Smooth muscle cell (in vitro differentiated cells): ENCODE data around the gene CYB5R3. TPM values are rescaled to one million over a fixed set of nuclear protein-coding genes. Genes with fewer than 3 reads are reported as not detected.

Experiments used
- DNase-seq: peaks from one replicate; lab custom pipeline; 2025; ENCODE audit not compliant: unreplicated experiment; lab: John Stamatoyannopoulos, UW
- H2AFZ ChIP-seq: fragments of 200-600 bp; sonication (generic); 2 replicates; pipeline ENCODE4 v1.6.0; 2016; ENCODE audit warnings: antibody characterized with exemption, low read depth, mild to moderate bottlenecking
- H3F3A ChIP-seq: fragments of 200-600 bp; sonication (generic); 2 replicates; pipeline ENCODE4 v1.6.0; 2017; ENCODE audit warnings: antibody characterized with exemption, low read depth
- H3K27ac ChIP-seq: fragments of 200-600 bp; sonication (generic); 2 replicates; pipeline ENCODE4 v1.5.1; 2016; ENCODE audit warnings: low read depth, mild to moderate bottlenecking
- H3K27me3 ChIP-seq: fragments of 200-600 bp; sonication (generic); 2 replicates; pipeline ENCODE4 v1.6.1; 2016; ENCODE audit warnings: low read depth, mild to moderate bottlenecking
- H3K36me3 ChIP-seq: fragments of 200-600 bp; sonication (generic); 2 replicates; pipeline ENCODE4 v1.5.1; 2016; ENCODE audit warnings: low read depth
- H3K4me1 ChIP-seq: fragments of 200-600 bp; sonication (generic); 2 replicates; pipeline ENCODE4 v1.5.1; 2016; ENCODE audit warnings: low read depth
- H3K4me2 ChIP-seq: fragments of 200-600 bp; sonication (generic); 2 replicates; pipeline ENCODE4 v1.6.0; 2016; ENCODE audit warnings: mild to moderate bottlenecking
- H3K4me3 ChIP-seq: fragments of 200-600 bp; sonication (generic); 2 replicates; pipeline ENCODE4 v1.5.1; 2016; ENCODE audit warnings: mild to moderate bottlenecking
- H3K79me2 ChIP-seq: fragments of 200-600 bp; sonication (generic); 2 replicates; pipeline ENCODE4 v1.6.0; 2016; ENCODE audit warnings: low read depth, mild to moderate bottlenecking
- H3K9ac ChIP-seq: fragments of 200-600 bp; sonication (generic); 2 replicates; pipeline ENCODE4 v1.6.0; 2016; ENCODE audit warnings: low read depth
- H3K9me3 ChIP-seq: fragments of 200-600 bp; sonication (generic); replicated peaks from 2 replicates; pipeline ENCODE4 v1.5.1; 2016; ENCODE audit warnings: low read depth
- H4K20me1 ChIP-seq: fragments of 200-600 bp; sonication (generic); 2 replicates; pipeline ENCODE4 v1.6.0; 2016; ENCODE audit warnings: low read depth
- WGBS: methylation state at CpG from one replicate; pipeline ENCODE4 v1.1.7; 2016; ENCODE audit warnings: low lambda C conversion rate; 5-methylcytosine and 5-hydroxymethylcytosine counted together
- polyA plus RNA-seq: library from polyadenylated mRNA; unstranded; fragments of >200 nt; fragmentation: Nextera tagmentation; extraction: Ambion mirVana; gene quantifications from 2 replicates; pipeline ENCODE4 v1.2.1, GENCODE V29; 2016
- total RNA-seq: library from RNA; depleted of rRNA; stranded (reverse); fragments of >200 nt; gene quantifications from 2 replicates; pipeline ENCODE4 v1.2.3, GENCODE V29; 2014
- TF ChIP-seq, protein P1 (sequence below): fragments of 200-600 bp; sonication (generic); IDR thresholded peaks from 2 replicates; pipeline ENCODE4 v1.5.1; 2017; ENCODE audit warnings: borderline replicate concordance, mild to moderate bottlenecking, antibody characterized with exemption; ENCODE audit not compliant: insufficient read depth, poor library complexity, severe bottlenecking

Gene CYB5R3
- total and polyA plus RNA-seq, 2 experiments from 2014 or later, result 76.8 to 365 TPM

- no peaks in the 10 kb centered on the region for H3K27me3 ChIP-seq
- TF ChIP-seq, protein P1, sequence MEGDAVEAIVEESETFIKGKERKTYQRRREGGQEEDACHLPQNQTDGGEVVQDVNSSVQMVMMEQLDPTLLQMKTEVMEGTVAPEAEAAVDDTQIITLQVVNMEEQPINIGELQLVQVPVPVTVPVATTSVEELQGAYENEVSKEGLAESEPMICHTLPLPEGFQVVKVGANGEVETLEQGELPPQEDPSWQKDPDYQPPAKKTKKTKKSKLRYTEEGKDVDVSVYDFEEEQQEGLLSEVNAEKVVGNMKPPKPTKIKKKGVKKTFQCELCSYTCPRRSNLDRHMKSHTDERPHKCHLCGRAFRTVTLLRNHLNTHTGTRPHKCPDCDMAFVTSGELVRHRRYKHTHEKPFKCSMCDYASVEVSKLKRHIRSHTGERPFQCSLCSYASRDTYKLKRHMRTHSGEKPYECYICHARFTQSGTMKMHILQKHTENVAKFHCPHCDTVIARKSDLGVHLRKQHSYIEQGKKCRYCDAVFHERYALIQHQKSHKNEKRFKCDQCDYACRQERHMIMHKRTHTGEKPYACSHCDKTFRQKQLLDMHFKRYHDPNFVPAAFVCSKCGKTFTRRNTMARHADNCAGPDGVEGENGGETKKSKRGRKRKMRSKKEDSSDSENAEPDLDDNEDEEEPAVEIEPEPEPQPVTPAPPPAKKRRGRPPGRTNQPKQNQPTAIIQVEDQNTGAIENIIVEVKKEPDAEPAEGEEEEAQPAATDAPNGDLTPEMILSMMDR, result no peak
These were observed 24.6 kb downstream of the CYB5R3 start for GRCh38 chr22:42624551-42625106.

DNA sequence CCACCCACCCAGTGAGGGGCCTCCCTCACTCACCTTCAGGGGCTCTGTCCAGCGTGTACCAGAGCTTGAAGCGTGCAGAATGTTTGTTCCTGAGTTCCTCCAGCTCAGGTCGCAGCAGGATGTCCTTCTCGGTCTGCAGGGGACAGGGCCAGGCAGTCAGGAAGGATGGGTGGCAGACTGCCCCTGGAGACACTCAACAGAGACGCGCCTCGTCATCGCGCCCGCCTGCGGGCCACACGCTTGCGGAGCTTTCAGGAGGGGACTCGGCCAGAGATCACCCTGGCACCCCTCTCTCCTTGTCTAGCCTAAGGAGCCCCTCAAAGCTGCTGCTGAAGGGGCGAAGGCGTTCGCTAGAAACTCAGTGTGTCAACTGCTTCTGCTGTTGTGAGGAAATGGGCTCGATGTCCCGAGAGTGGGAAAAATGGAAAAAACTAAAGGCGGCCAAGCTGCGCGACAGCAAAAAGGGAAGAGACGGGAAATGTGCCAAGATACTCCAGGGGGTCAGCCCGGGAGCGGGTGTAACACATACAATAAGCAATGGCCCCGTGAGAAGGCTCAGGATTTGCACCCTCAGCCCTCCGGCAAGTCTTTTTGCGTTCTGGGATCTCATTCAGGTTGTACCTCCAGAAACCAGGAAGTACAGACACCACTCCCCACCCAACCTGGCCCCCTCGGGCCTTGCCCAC, 25.3 kb downstream of the CYB5R3 start:
- H3K4me2 ChIP-seq, result no peak overlapping the region
- H3K27ac ChIP-seq, result no peak overlapping the region
- no peak overlapping the region for H2AFZ ChIP-seq
- no peak overlapping the region for H3K9ac ChIP-seq
- WGBS, result 96% methylated on average over 28 of the region's 29 CpGs
- DNase-seq, result no peak
- no peaks in the 10 kb centered on the region for H3K36me3 ChIP-seq
- H3K4me3 ChIP-seq, result no peak overlapping the region
- H3K27me3 ChIP-seq, result no peaks in the 10 kb centered on the region
- no peaks in the 10 kb centered on the region for H3K79me2 ChIP-seq
- peaks cover 10% of the 10 kb centered on the region for H3F3A ChIP-seq
- no peaks in the 10 kb centered on the region for H3K4me1 ChIP-seq
- TF ChIP-seq, protein P1, result no peak
- H3K9me3 ChIP-seq, result no peaks in the 10 kb centered on the region
- H4K20me1 ChIP-seq, result peaks cover 16% of the 10 kb centered on the region

More at GRCh38 chr22:42624551-42625106, 24.6 kb downstream of the CYB5R3 start:
- 90% methylated on average over 12 of the region's 12 CpGs for WGBS
- H3K9me3 ChIP-seq, result no peaks in the 10 kb centered on the region
- no peak for DNase-seq
- no peak overlapping the region for H3K4me2 ChIP-seq
- no peak overlapping the region for H2AFZ ChIP-seq
- H3K79me2 ChIP-seq, result no peaks in the 10 kb centered on the region
- no peak overlapping the region for H3K27ac ChIP-seq
- H3K4me1 ChIP-seq, result no peaks in the 10 kb centered on the region
- H3K9ac ChIP-seq, result no peak overlapping the region
- no peaks in the 10 kb centered on the region for H3K36me3 ChIP-seq
- peaks cover 16% of the 10 kb centered on the region for H4K20me1 ChIP-seq
- H3K4me3 ChIP-seq, result no peak overlapping the region
- H3F3A ChIP-seq, result peaks cover 10% of the 10 kb centered on the region

DNA sequence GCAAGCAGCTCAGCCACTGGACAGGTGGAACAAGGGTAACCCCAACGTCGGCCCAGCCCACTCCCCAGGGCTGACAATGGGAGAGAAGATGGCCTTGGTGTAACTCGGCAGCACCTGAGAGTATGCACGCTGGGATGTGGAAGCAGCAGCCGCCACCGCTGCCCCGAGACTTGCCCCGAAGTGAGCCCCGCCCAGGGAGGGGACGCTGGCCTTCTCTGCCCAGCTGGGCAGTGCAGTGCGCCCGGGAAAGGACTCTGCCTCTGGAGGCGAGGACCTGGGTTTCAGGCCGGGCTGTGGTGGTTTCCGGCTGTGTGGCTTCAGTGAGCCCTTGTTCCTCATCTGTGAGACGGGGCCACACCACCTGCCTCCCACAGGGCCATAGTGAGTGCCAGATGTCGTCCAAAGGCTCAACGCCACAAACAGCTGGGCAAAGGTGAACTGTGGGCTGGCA, 25.9 kb downstream of the CYB5R3 start:
- no peak overlapping the region for H3K4me3 ChIP-seq
- no peak overlapping the region for H3K4me2 ChIP-seq
- H3K27me3 ChIP-seq, result no peaks in the 10 kb centered on the region
- H3K9me3 ChIP-seq, result no peaks in the 10 kb centered on the region
- WGBS, result 95% methylated on average over 15 of the region's 18 CpGs
- H3K9ac ChIP-seq, result no peak overlapping the region
- H3K27ac ChIP-seq, result no peak overlapping the region
- no peak overlapping the region for H2AFZ ChIP-seq
- peaks cover 10% of the 10 kb centered on the region for H3F3A ChIP-seq
- no peaks in the 10 kb centered on the region for H3K4me1 ChIP-seq
- H3K36me3 ChIP-seq, result no peaks in the 10 kb centered on the region
- DNase-seq, result no peak
- TF ChIP-seq, protein P1, result no peak
- H4K20me1 ChIP-seq, result peaks cover 16% of the 10 kb centered on the region
- H3K79me2 ChIP-seq, result no peaks in the 10 kb centered on the region
